ENCODE measurements around the gene CISH.

CISH gene

DNA sequence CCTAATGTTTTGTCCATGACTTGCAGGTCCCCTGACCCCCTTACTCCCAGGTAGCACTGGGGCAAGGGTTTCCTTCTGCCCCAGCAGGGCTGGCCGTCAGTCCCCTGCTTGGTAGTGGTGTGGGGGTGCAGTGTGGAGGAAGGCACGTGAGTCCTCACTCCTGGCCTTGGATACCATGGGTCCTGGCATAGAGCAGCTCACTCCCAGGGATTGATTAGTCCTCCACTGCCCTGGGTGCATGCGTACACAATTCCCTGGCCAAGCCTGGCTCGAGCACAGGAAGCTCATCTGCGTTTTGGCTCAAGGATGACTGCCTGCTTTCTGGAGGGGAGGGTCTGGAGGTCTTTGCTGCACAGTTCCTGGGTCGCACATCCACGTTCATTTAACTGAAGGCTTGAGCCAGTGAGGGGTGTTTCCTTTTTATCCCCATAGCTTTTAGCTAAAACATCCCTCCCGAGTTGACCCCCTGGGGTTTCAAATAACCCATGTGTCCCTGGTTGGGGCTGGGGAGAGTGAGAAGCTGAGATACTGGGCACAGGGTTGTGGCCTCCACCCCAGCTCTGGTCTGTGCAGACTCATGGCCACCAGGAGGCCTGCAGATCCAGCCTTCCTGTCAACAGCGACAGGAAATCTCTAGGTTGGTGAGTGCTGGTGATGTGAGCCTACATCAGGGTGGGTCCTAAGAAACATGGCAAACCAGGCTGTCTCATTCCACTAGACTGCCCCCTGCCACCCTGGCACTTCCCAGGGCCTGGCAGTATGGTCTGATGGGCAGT, 30.7 kb downstream of the CISH start:
- no peak for ATAC-seq (ENCODE audit: low read depth)
- Histone ChIP-seq H3K4me3 (ENCODE audit: severe bottlenecking) (no peak overlapping the region), H3K36me3 (ENCODE audit: low read depth) (peaks cover 16% of the 10 kb centered on the region; the same call in 1 of the 2 replicates), H3K27me3 (ENCODE audit: insufficient read depth, poor library complexity, severe bottlenecking) (no peaks in the 10 kb centered on the region), H3K27ac (ENCODE audit: poor library complexity, severe bottlenecking) (no peak overlapping the region), H3K4me1 (ENCODE audit: insufficient read depth, poor library complexity, severe bottlenecking) (no peaks in the 10 kb centered on the region), H3K9me3 (ENCODE audit: severe bottlenecking) (no peaks in the 10 kb centered on the region)
- no peak for DNase-seq (ENCODE audit: low spot score)
- TF ChIP-seq, protein P1, sequence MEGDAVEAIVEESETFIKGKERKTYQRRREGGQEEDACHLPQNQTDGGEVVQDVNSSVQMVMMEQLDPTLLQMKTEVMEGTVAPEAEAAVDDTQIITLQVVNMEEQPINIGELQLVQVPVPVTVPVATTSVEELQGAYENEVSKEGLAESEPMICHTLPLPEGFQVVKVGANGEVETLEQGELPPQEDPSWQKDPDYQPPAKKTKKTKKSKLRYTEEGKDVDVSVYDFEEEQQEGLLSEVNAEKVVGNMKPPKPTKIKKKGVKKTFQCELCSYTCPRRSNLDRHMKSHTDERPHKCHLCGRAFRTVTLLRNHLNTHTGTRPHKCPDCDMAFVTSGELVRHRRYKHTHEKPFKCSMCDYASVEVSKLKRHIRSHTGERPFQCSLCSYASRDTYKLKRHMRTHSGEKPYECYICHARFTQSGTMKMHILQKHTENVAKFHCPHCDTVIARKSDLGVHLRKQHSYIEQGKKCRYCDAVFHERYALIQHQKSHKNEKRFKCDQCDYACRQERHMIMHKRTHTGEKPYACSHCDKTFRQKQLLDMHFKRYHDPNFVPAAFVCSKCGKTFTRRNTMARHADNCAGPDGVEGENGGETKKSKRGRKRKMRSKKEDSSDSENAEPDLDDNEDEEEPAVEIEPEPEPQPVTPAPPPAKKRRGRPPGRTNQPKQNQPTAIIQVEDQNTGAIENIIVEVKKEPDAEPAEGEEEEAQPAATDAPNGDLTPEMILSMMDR (IDR thresholded peaks at IDR 0.05; ENCODE audit: poor library complexity, severe bottlenecking), result no peak

DNA sequence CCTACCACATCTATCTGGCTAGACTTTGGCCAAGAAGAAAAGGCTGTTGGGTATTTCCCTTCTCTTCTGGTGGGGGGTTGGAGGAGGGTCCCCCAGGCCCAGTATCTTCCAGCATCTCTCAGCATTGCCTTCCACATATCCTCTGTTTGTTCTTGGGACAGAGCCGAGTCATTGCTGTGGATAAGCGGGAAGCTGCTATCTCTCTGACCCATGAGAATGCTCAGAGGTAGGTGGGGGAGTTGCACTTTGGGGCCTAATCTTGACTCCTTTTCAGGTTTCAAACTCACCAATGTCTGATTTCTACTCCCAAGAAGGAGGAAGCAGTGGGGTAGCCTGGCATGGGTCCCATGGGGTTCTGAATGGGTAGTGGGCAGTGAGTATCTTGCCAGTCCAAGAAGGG, 34.2 kb downstream of the CISH start:
- TF ChIP-seq, protein P1 (IDR thresholded peaks at IDR 0.05; ENCODE audit: poor library complexity, severe bottlenecking), result no peak
- Histone ChIP-seq H3K27ac (ENCODE audit: poor library complexity, severe bottlenecking) (no peak overlapping the region), H3K4me1 (ENCODE audit: insufficient read depth, poor library complexity, severe bottlenecking) (no peaks in the 10 kb centered on the region), H3K36me3 (ENCODE audit: low read depth) (peaks cover 16% of the 10 kb centered on the region; the same call in 1 of the 2 replicates), H3K27me3 (ENCODE audit: insufficient read depth, poor library complexity, severe bottlenecking) (no peaks in the 10 kb centered on the region), H3K4me3 (ENCODE audit: severe bottlenecking) (no peak overlapping the region), H3K9me3 (ENCODE audit: severe bottlenecking) (no peaks in the 10 kb centered on the region)
- ATAC-seq (ENCODE audit: low read depth), result no peak
- no peak for DNase-seq (ENCODE audit: low spot score)

DNA sequence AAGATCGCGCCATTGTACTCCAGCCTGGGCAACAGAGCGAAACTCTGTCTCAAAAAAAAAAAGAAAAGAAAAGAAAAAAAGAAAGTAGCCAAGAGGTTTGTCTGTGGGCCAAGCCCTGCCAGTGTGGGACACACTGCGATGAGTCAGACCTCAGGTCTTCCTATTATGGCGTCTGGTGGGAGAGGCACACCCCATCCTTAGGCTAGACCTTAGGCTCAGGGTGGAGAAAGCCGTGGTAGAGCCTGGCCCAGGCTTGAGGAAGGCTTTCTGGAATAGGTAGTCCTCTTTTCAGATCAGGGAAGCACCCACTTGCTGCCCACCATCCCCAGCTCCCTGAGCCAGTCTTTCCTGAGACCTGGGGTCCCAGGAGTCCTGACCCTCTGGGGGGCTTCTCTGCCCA, 36.2 kb downstream of the CISH start:
- H3K4me1 ChIP-seq (ENCODE audit: insufficient read depth, poor library complexity, severe bottlenecking), result peaks cover 2% of the 10 kb centered on the region
- no peak overlapping the region for H3K27ac ChIP-seq (ENCODE audit: poor library complexity, severe bottlenecking)
- no peak for DNase-seq (ENCODE audit: low spot score)
- H3K27me3 ChIP-seq (ENCODE audit: insufficient read depth, poor library complexity, severe bottlenecking), result no peaks in the 10 kb centered on the region
- ATAC-seq (ENCODE audit: low read depth), result peak; percentile 42; the same call in 1 of the 3 replicates
- no peaks in the 10 kb centered on the region for H3K9me3 ChIP-seq (ENCODE audit: severe bottlenecking)
- H3K4me3 ChIP-seq (ENCODE audit: severe bottlenecking), result no peak overlapping the region
- TF ChIP-seq, protein P1 (IDR thresholded peaks at IDR 0.05; ENCODE audit: poor library complexity, severe bottlenecking), result no peak
- H3K36me3 ChIP-seq (ENCODE audit: low read depth), result peaks cover 12% of the 10 kb centered on the region; the same call in 1 of the 2 replicates

DNA sequence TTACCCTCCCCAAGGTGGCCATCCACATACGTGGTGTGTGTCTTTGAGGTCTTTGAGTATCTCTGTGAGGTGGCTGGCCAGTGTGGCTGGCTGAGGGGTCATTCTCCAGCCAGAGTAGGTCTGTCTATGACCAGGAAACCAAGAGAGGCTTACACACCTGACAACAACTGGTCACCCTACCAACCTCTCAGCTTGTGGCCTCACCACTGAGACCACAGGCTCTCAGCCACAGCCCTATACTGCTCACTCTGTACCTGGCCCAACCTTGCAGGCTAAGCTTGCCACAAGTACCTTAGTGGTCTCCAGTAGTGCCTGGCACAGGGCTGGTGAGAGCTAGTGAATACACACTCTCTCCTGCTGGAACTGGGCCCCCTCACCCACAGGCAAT, 37.1 kb downstream of the CISH start:
- TF ChIP-seq, protein P1 (IDR thresholded peaks at IDR 0.05; ENCODE audit: poor library complexity, severe bottlenecking), result no peak
- no peak overlapping the region for H3K27ac ChIP-seq (ENCODE audit: poor library complexity, severe bottlenecking)
- peaks cover 12% of the 10 kb centered on the region; the same call in 1 of the 2 replicates for H3K36me3 ChIP-seq (ENCODE audit: low read depth)
- ATAC-seq (ENCODE audit: low read depth) (no peak), DNase-seq (ENCODE audit: low spot score) (no peak)
- H3K27me3 ChIP-seq (ENCODE audit: insufficient read depth, poor library complexity, severe bottlenecking), result no peaks in the 10 kb centered on the region
- no peak overlapping the region for H3K4me3 ChIP-seq (ENCODE audit: severe bottlenecking)
- peaks cover 6% of the 10 kb centered on the region for H3K4me1 ChIP-seq (ENCODE audit: insufficient read depth, poor library complexity, severe bottlenecking)
- H3K9me3 ChIP-seq (ENCODE audit: severe bottlenecking), result no peaks in the 10 kb centered on the region

Measured in RWPE2 (cell line).